GM19438 (cell line): Measurements from ENCODE around the gene NACA2.
"Not testable (repeated sequence)": the region's sequence is repeated elsewhere in the genome, so short reads cannot be mapped to it uniquely, and the experiment has no call there.

ENCODE experiments used
- ATAC-seq: cut with Tn5 transposase; IDR thresholded peaks from one replicate; pipeline ENCODE4 v1.9.1; 2021; ENCODE audit warnings: low read depth; ENCODE audit not compliant: unreplicated experiment

The NACA2 gene

GRCh38 chr17:61591018-61591417 lies at the start of gene NACA2:
TSS of gene NACA2 (minus strand) at chr17:61591219. CDS start at chr17:61591180, 39 bp downstream.
- ATAC-seq: no peak

GRCh38 chr17:61639818-61640217 lies 48.8 kb upstream of the NACA2 start:
- ATAC-seq: no peak

GRCh38 chr17:61638087-61638486 lies 47.1 kb upstream of the NACA2 start:
- ATAC-seq: no peak

GRCh38 chr17:61635913-61636432 lies 45.0 kb upstream of the NACA2 start:
- ATAC-seq: no peak

- ATAC-seq: no peak
These were observed 44.0 kb upstream of the NACA2 start for GRCh38 chr17:61634942-61635538.

GRCh38 chr17:61634011-61634539 lies 43.1 kb upstream of the NACA2 start:
- no peak for ATAC-seq

GRCh38 chr17:61632826-61633225 lies 41.8 kb upstream of the NACA2 start:
- ATAC-seq: no peak

GRCh38 chr17:61631800-61632199 lies 40.8 kb upstream of the NACA2 start:
- no peak for ATAC-seq

GRCh38 chr17:61628158-61628557 lies 37.1 kb upstream of the NACA2 start:
- ATAC-seq: not testable (repeated sequence)

- ATAC-seq: no peak
These were observed 36.6 kb upstream of the NACA2 start for GRCh38 chr17:61627658-61628057.

GRCh38 chr17:61627125-61627524 lies 36.1 kb upstream of the NACA2 start:
- ATAC-seq: no peak

GRCh38 chr17:61625564-61625963 lies 34.5 kb upstream of the NACA2 start:
- ATAC-seq: no peak

GRCh38 chr17:61624951-61625350 lies 33.9 kb upstream of the NACA2 start:
- ATAC-seq: no peak

- no peak for ATAC-seq
These were observed 30.3 kb upstream of the NACA2 start for GRCh38 chr17:61621317-61621716.

- ATAC-seq: no peak
These were observed 28.9 kb upstream of the NACA2 start for GRCh38 chr17:61619953-61620352.

GRCh38 chr17:61619493-61619892 lies 28.5 kb upstream of the NACA2 start:
- ATAC-seq: no peak

GRCh38 chr17:61618950-61619349 lies 27.9 kb upstream of the NACA2 start:
- no peak for ATAC-seq

- no peak for ATAC-seq
These were observed 26.3 kb upstream of the NACA2 start for GRCh38 chr17:61617330-61617729.

- no peak for ATAC-seq
These were observed 25.8 kb upstream of the NACA2 start for GRCh38 chr17:61616783-61617182.

GRCh38 chr17:61614219-61614618 lies 23.2 kb upstream of the NACA2 start:
- ATAC-seq: no peak

- ATAC-seq: no peak
These were observed 20.3 kb upstream of the NACA2 start for GRCh38 chr17:61611323-61611722.

- ATAC-seq: no peak
These were observed 14.7 kb upstream of the NACA2 start for GRCh38 chr17:61605692-61606091.
